CD4-positive, alpha-beta memory T cell (primary cell): ENCODE results near the gene SHISA7. TPM values are rescaled to one million over a fixed set of nuclear protein-coding genes. Genes with fewer than 3 reads are reported as not detected.

Experiments used
- CTCF ChIA-PET: fragments of 350-600 bp; sonication (Branson Sonifier 250); formaldehyde crosslinking; loops from one replicate; lab custom pipeline; 2021; ENCODE audit warnings: inconsistent platforms; ENCODE audit not compliant: partially characterized antibody; lab: Charles Lee
- POLR2A ChIA-PET: fragments of 350-600 bp; sonication (Branson Sonifier 250); formaldehyde crosslinking; loops from one replicate; lab custom pipeline; 2021; ENCODE audit not compliant: partially characterized antibody; lab: Charles Lee
- DNase-seq, 5 donors: peaks; one replicate each; pipeline versions ENCODE4 v3.0.0 to v3.0.0-alpha.2; 2020 to 2022; ENCODE audit warnings: mixed read lengths in 1 of 5
- H3K27ac ChIP-seq: one replicate; pipeline ENCODE4 v1.7.0; 2013; ENCODE audit warnings: low read depth, low read length
- H3K27me3 ChIP-seq: 2 replicates; pipeline ENCODE4 v1.7.0; 2013; ENCODE audit warnings: mild to moderate bottlenecking, low read length, moderate library complexity; ENCODE audit not compliant: insufficient read depth
- H3K36me3 ChIP-seq: 2 replicates; pipeline ENCODE4 v1.7.0; 2013; ENCODE audit warnings: mild to moderate bottlenecking, low read length, moderate library complexity; ENCODE audit not compliant: insufficient read depth
- H3K4me1 ChIP-seq: 2 replicates; pipeline ENCODE4 v1.7.0; 2013; ENCODE audit warnings: mild to moderate bottlenecking, low read length, moderate library complexity; ENCODE audit not compliant: insufficient read depth
- H3K4me3 ChIP-seq, 2 donors: one replicate each; pipeline ENCODE4 v1.7.0; 2013; ENCODE audit warnings: low read length in 2 of 2, mild to moderate bottlenecking in 1 of 2
- H3K9me3 ChIP-seq, 2 donors: one replicate each; pipeline ENCODE4 v1.7.0; 2013; ENCODE audit warnings: low read length in 2 of 2, control low read depth in 1 of 2; ENCODE audit not compliant: control insufficient read depth in 1 of 2
- H3K27ac Mint-ChIP-seq, 7 donors: one replicate each; pipeline ENCODE4 v1.8.0; 2020 to 2021; ENCODE audit warnings: mixed read lengths in 7 of 7, mild to moderate bottlenecking in 6 of 7, inconsistent platforms in 3 of 7, moderate library complexity in 3 of 7
- H3K27me3 Mint-ChIP-seq, 2 donors: one replicate each; pipeline ENCODE4 v1.8.0; 2020 to 2021; ENCODE audit warnings: mixed read lengths in 2 of 2
- H3K36me3 Mint-ChIP-seq, 2 donors: one replicate each; pipeline ENCODE4 v1.8.0; 2020 to 2021; ENCODE audit warnings: mixed read lengths in 2 of 2, inconsistent platforms in 1 of 2, mild to moderate bottlenecking in 1 of 2
- H3K4me1 Mint-ChIP-seq, 4 donors: one replicate each; pipeline ENCODE4 v1.8.0; 2020 to 2021; ENCODE audit warnings: mixed read lengths in 4 of 4, mild to moderate bottlenecking in 1 of 4
- H3K4me3 Mint-ChIP-seq, 8 donors: one replicate each; pipeline ENCODE4 v1.8.0; 2020 to 2021; ENCODE audit warnings: mixed read lengths in 8 of 8, mild to moderate bottlenecking in 7 of 8, moderate library complexity in 6 of 8, inconsistent platforms in 3 of 8
- H3K9me3 Mint-ChIP-seq, 8 donors: one replicate each; pipeline ENCODE4 v1.8.0; 2020 to 2021; ENCODE audit warnings: mixed read lengths in 8 of 8, mild to moderate bottlenecking in 5 of 8, inconsistent platforms in 3 of 8, moderate library complexity in 1 of 8
- intact Hi-C: fragments of 100-400 bp; cut with micrococcal nuclease; formaldehyde crosslinking; loops from one replicate; pipeline ENCODE4 v1.15.1; 2023
- polyA plus RNA-seq, 2 donors: library from polyadenylated mRNA; unstranded; fragments of 300-500 nt; fragmentation: Illumina TruSeq; gene quantifications; one replicate each; pipeline ENCODE4 v1.2.3, GENCODE V29; 2021
- total RNA-seq, 2 experiments: library from RNA; stranded (reverse); gene quantifications; one replicate each; pipeline ENCODE4 v1.2.3, GENCODE V29; 2021

The SHISA7 gene
- total and polyA plus RNA-seq, 4 experiments from 2014 or later, result not detected

DNA sequence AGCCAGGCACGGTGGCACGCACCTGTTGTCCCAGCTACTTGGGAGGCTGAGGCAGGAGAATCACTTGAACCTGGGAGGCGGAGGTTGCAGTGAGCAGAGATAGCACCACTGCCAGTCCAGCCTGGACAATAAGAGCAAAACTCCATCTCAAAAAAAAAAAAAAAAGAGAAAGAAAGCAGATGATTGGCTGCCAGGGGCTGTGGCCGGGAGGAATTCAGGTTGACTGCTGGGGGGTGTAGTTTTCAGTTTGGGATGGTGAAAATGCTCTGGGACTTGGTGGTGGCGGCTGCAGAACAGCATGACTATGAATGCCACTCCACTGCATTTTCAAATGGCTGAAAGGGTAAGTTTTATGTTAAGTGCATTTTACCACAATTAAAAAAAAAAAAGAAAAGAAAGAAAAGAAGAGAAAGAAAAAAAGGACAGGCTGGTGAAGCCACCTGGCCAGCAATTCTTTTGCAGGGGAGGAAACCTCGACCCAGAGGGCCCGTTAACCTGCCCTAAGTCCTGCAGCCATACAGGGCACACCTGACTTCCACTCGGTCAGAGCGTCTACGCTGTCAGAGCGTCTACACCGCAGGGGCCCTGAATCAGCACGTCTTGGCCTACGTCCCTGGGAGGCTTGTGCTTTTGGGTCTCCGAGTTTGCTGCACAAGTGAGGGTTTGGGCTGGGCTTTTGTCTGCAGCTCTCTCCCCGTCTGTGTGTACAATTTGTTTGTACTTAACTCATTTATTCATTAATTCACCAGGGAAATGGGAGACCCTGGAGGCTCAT lies 14.8 kb upstream of the SHISA7 start:
- Mint-ChIP-seq H3K36me3 (peaks cover 5 to 8% of the 10 kb centered on the region in 2 donors), H3K27me3 (peaks cover 3 to 13% of the 10 kb centered on the region in 2 donors), H3K4me3 (no peak overlapping the region), H3K27ac (no peak overlapping the region), H3K9me3 (peaks cover 0 to 2% (median 0%) of the 10 kb centered on the region in 8 donors), H3K4me1 (peaks cover 17 to 44% (median 26%) of the 10 kb centered on the region in 4 donors)
- no peaks in the 10 kb centered on the region for H3K36me3 ChIP-seq
- no peaks in the 10 kb centered on the region for H3K9me3 ChIP-seq
- peaks cover 18% of the 10 kb centered on the region for H3K4me1 ChIP-seq
- CTCF ChIA-PET, result interaction anchor here (0.7 to 2.1 kb wide), 2 partner anchors 9 to 156 kb away, joined by 3 to 15 read pairs; no protein-coding TSS in a partner anchor
- intact Hi-C loops, result no loop called here
- no peak overlapping the region for H3K4me3 ChIP-seq
- H3K27me3 ChIP-seq, result no peaks in the 10 kb centered on the region
- no peak for DNase-seq
- POLR2A ChIA-PET, result interaction anchor here (1.8 kb wide), 1 partner anchor 19 kb away, joined by 6 read pairs; the partner anchor contains the start of gene ZNF628
- H3K27ac ChIP-seq, result no peak overlapping the region

- peak in 1 of 5 donors; percentile 29 for DNase-seq
- no peak overlapping the region for H3K27ac ChIP-seq
- no peaks in the 10 kb centered on the region for H3K9me3 Mint-ChIP-seq
- CTCF ChIA-PET, result no interaction called here
- no peaks in the 10 kb centered on the region for H3K9me3 ChIP-seq
- intact Hi-C loops, result no loop called here
- H3K4me3 Mint-ChIP-seq, result no peak overlapping the region
- peaks cover 22% of the 10 kb centered on the region for H3K4me1 ChIP-seq
- POLR2A ChIA-PET, result no interaction called here
- H3K4me3 ChIP-seq, result no peak overlapping the region
- H3K27me3 ChIP-seq, result no peaks in the 10 kb centered on the region
- peaks cover 3 to 8% of the 10 kb centered on the region in 2 donors for H3K36me3 Mint-ChIP-seq
- peaks cover 14 to 35% (median 23%) of the 10 kb centered on the region in 4 donors for H3K4me1 Mint-ChIP-seq
- H3K27ac Mint-ChIP-seq, result no peak overlapping the region
- no peaks in the 10 kb centered on the region for H3K36me3 ChIP-seq
- H3K27me3 Mint-ChIP-seq, result peaks cover 7 to 15% of the 10 kb centered on the region in 2 donors
These were observed 13.2 kb upstream of the SHISA7 start for GRCh38 chr19:55456347-55456746.

DNA sequence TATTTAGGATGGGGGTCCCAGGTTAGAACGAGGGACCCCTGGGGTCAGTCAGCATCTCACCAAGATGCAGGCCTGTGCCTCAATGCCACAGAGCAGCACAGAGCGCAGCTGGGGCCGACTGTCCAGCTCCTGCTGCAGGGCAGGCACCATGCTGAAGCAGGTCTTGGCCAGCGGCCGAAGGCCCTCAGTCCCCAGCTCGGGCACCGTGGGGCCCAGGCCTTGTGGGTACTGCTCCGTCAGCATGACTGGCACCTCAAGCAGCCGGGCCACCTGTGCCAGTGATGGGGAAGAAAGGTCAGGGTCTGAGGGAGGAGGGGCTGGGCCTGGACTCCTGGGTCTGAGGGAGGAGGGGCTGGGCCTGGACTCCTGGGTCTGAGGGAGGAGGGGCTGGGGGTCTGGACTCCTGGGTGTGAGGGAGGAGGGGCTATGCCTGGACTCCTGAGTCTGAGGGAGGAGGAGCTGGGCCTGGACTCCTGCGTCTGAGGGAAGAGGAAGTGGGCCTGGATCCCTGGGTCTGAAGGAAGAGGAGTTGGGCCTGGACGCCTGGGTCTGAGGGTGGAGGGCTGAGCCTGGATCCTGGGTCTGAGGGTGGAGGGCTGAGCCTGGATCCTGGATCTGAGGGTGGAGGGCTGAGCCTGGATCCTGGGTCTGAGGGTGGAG lies 12.6 kb upstream of the SHISA7 start:
- Histone ChIP-seq H3K27ac (no peak overlapping the region), H3K4me1 (peaks cover 17% of the 10 kb centered on the region), H3K9me3 (no peaks in the 10 kb centered on the region), H3K27me3 (no peaks in the 10 kb centered on the region), H3K36me3 (no peaks in the 10 kb centered on the region), H3K4me3 (no peak overlapping the region)
- DNase-seq, result peak in 1 of 5 donors; percentile 21
- Mint-ChIP-seq H3K4me1 (peaks cover 12 to 31% (median 20%) of the 10 kb centered on the region in 4 donors), H3K9me3 (no peaks in the 10 kb centered on the region), H3K27ac (no peak overlapping the region), H3K4me3 (no peak overlapping the region), H3K36me3 (peaks cover 3 to 8% of the 10 kb centered on the region in 2 donors), H3K27me3 (peaks cover 7 to 15% of the 10 kb centered on the region in 2 donors)
- POLR2A ChIA-PET, result no interaction called here
- intact Hi-C loops, result no loop called here
- CTCF ChIA-PET, result no interaction called here

DNA sequence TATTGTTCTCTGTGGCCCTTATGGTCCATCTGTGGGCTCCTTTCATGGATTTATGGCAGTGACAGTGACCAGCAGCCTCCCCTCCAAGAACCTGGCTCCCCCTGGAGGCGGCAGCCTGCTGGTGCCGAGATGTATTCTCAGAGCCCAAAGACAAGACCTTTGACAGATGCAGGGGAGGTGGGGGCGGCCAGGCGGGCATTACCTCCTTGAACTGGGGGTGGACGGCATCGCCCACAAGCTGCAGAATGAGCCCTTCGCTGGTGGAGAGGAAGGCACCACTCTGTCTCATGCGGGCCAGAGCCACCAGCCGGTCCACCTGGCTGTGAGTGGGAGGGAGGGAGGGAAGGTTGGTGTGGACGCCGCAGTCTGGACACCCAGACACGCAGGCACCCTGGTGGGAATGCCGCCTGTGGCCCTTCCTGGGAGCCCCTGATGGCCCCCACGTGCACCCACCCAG lies 11.7 kb upstream of the SHISA7 start:
- H3K4me1 ChIP-seq, result peaks cover 10% of the 10 kb centered on the region
- H3K4me1 Mint-ChIP-seq, result peaks cover 5 to 22% (median 15%) of the 10 kb centered on the region in 4 donors
- no peaks in the 10 kb centered on the region for H3K27me3 ChIP-seq
- H3K36me3 Mint-ChIP-seq, result peaks cover 3 to 8% of the 10 kb centered on the region in 2 donors
- CTCF ChIA-PET, result interaction anchor here (1.3 to 3.0 kb wide), 4 partner anchors 13 to 313 kb away, joined by 5 to 12 read pairs (median 10); no protein-coding TSS in a partner anchor
- peaks cover 10 to 18% of the 10 kb centered on the region in 2 donors for H3K27me3 Mint-ChIP-seq
- H3K9me3 ChIP-seq, result no peaks in the 10 kb centered on the region
- H3K4me3 Mint-ChIP-seq, result peak overlapping the region in 1 of 8 donors; percentile 72
- intact Hi-C loops, result loop anchor here (1.0 kb wide), 2 partner anchors 163 to 314 kb away; no protein-coding TSS in a partner anchor
- H3K36me3 ChIP-seq, result no peaks in the 10 kb centered on the region
- peak overlapping the region in 1 of 7 donors; percentile 22 for H3K27ac Mint-ChIP-seq
- H3K4me3 ChIP-seq, result no peak overlapping the region
- POLR2A ChIA-PET, result no interaction called here
- no peaks in the 10 kb centered on the region for H3K9me3 Mint-ChIP-seq
- no peak overlapping the region for H3K27ac ChIP-seq
- DNase-seq, result peak in 3 of 5 donors; percentile 28 to 45 (median 40)

- Histone ChIP-seq H3K4me3 (no peak overlapping the region), H3K27me3 (no peaks in the 10 kb centered on the region), H3K9me3 (no peaks in the 10 kb centered on the region), H3K36me3 (no peaks in the 10 kb centered on the region), H3K4me1 (peaks cover 10% of the 10 kb centered on the region), H3K27ac (no peak overlapping the region)
- peaks cover 5 to 20% (median 15%) of the 10 kb centered on the region in 4 donors for H3K4me1 Mint-ChIP-seq
- peaks cover 12 to 18% of the 10 kb centered on the region in 2 donors for H3K27me3 Mint-ChIP-seq
- H3K36me3 Mint-ChIP-seq, result peaks cover 3 to 8% of the 10 kb centered on the region in 2 donors
- H3K27ac Mint-ChIP-seq, result peak overlapping the region in 3 of 7 donors; percentile 25 to 82 (median 48)
- ChIA-PET CTCF (interaction anchor here (0.6 to 3.0 kb wide), 8 partner anchors 9 to 312 kb away, joined by 4 to 12 read pairs (median 6); no protein-coding TSS in a partner anchor), POLR2A (interaction anchor here (0.9 kb wide), 1 partner anchor 10 kb away, joined by 3 read pairs; no protein-coding TSS in a partner anchor)
- DNase-seq, result peak in 1 of 5 donors; percentile 31
- intact Hi-C loops, result loop anchor here (1.0 kb wide), 2 partner anchors 161 to 312 kb away; no protein-coding TSS in a partner anchor
- no peaks in the 10 kb centered on the region for H3K9me3 Mint-ChIP-seq
- peak overlapping the region in 7 of 8 donors; percentile 13 to 78 (median 56) for H3K4me3 Mint-ChIP-seq
These were observed 10.6 kb upstream of the SHISA7 start for GRCh38 chr19:55453511-55454260.

- H3K9me3 Mint-ChIP-seq, result no peaks in the 10 kb centered on the region
- H3K36me3 Mint-ChIP-seq, result peaks cover 3 to 8% of the 10 kb centered on the region in 2 donors
- intact Hi-C loops, result no loop called here
- H3K4me1 Mint-ChIP-seq, result peaks cover 5 to 20% (median 15%) of the 10 kb centered on the region in 4 donors
- ChIA-PET POLR2A (interaction anchor here (0.5 to 0.9 kb wide), 2 partner anchors 9 to 48 kb away, joined by 3 read pairs; no protein-coding TSS in a partner anchor), CTCF (interaction anchor here (0.6 to 3.0 kb wide), 6 partner anchors 8 to 311 kb away, joined by 4 to 12 read pairs (median 8); no protein-coding TSS in a partner anchor)
- H3K27ac Mint-ChIP-seq, result no peak overlapping the region
- Histone ChIP-seq H3K4me1 (peaks cover 10% of the 10 kb centered on the region), H3K36me3 (no peaks in the 10 kb centered on the region), H3K9me3 (no peaks in the 10 kb centered on the region), H3K4me3 (no peak overlapping the region), H3K27ac (no peak overlapping the region), H3K27me3 (no peaks in the 10 kb centered on the region)
- peaks cover 12 to 18% of the 10 kb centered on the region in 2 donors for H3K27me3 Mint-ChIP-seq
- DNase-seq, result peak in 3 of 5 donors; percentile 23 to 59 (median 32)
- H3K4me3 Mint-ChIP-seq, result peak overlapping the region in 3 of 8 donors; percentile 56 to 78 (median 75)
These were observed 9.7 kb upstream of the SHISA7 start for GRCh38 chr19:55452749-55453346.
